ENCODE data around the gene MYH9.
A peak's percentile ranks its signal among the peaks of the same experiment; 100 is the strongest.

The MYH9 gene

GRCh38 chr22:36344106-36344827, 43.5 kb downstream of the MYH9 start:
- Mint-ChIP-seq H3K4me1 (peaks cover 14% of the 10 kb centered on the region), H3K27ac (peak overlapping the region in 2 of 3 experiments; percentile 61 to 77), H3K4me3 (no peak overlapping the region), H3K27me3 (ENCODE audit: low read depth) (no peaks in the 10 kb centered on the region), H3K36me3 (ENCODE audit: low read depth) (peaks cover 54% of the 10 kb centered on the region), H3K9me3 (no peaks in the 10 kb centered on the region)
- TF ChIP-seq CTCF (IDR thresholded peaks at IDR 0.05; ENCODE audit: unreplicated experiment in 3 of 3): no peak

GRCh38 chr22:36343720-36344105, 44.1 kb downstream of the MYH9 start:
- H3K27me3 Mint-ChIP-seq (ENCODE audit: low read depth): no peaks in the 10 kb centered on the region
- H3K36me3 Mint-ChIP-seq (ENCODE audit: low read depth): peaks cover 55% of the 10 kb centered on the region
- no peaks in the 10 kb centered on the region for H3K9me3 Mint-ChIP-seq
- H3K4me3 Mint-ChIP-seq: no peak overlapping the region
- H3K4me1 Mint-ChIP-seq: peaks cover 14% of the 10 kb centered on the region
- peak overlapping the region in 2 of 3 experiments; percentile 49 to 77 for H3K27ac Mint-ChIP-seq
- TF ChIP-seq CTCF (IDR thresholded peaks at IDR 0.05; ENCODE audit: unreplicated experiment in 3 of 3): no peak

- Mint-ChIP-seq H3K4me1 (peaks cover 14% of the 10 kb centered on the region), H3K9me3 (no peaks in the 10 kb centered on the region), H3K4me3 (no peak overlapping the region), H3K27me3 (ENCODE audit: low read depth) (no peaks in the 10 kb centered on the region), H3K36me3 (ENCODE audit: low read depth) (peaks cover 55% of the 10 kb centered on the region), H3K27ac (peak overlapping the region in 2 of 3 experiments; percentile 49 to 77)
- TF ChIP-seq CTCF (IDR thresholded peaks at IDR 0.05; ENCODE audit: unreplicated experiment in 3 of 3): no peak
Observed at GRCh38 chr22:36343070-36343719, 44.6 kb downstream of the MYH9 start.

- peaks cover 59% of the 10 kb centered on the region for H3K36me3 Mint-ChIP-seq (ENCODE audit: low read depth)
- no peaks in the 10 kb centered on the region for H3K9me3 Mint-ChIP-seq
- peaks cover 22% of the 10 kb centered on the region for H3K4me1 Mint-ChIP-seq
- H3K4me3 Mint-ChIP-seq: no peak overlapping the region
- H3K27me3 Mint-ChIP-seq (ENCODE audit: low read depth): no peaks in the 10 kb centered on the region
- TF ChIP-seq CTCF (IDR thresholded peaks at IDR 0.05; ENCODE audit: unreplicated experiment in 3 of 3): no peak
- H3K27ac Mint-ChIP-seq: no peak overlapping the region
Observed at GRCh38 chr22:36341640-36342041, 46.1 kb downstream of the MYH9 start.

GRCh38 chr22:36340621-36341020, 47.1 kb downstream of the MYH9 start:
- Mint-ChIP-seq H3K4me3 (no peak overlapping the region), H3K4me1 (peaks cover 28% of the 10 kb centered on the region), H3K36me3 (ENCODE audit: low read depth) (peaks cover 64% of the 10 kb centered on the region), H3K27me3 (ENCODE audit: low read depth) (no peaks in the 10 kb centered on the region), H3K9me3 (no peaks in the 10 kb centered on the region), H3K27ac (peak overlapping the region in 2 of 3 experiments; percentile 31 to 40)
- TF ChIP-seq CTCF (IDR thresholded peaks at IDR 0.05; ENCODE audit: unreplicated experiment in 3 of 3): no peak

Measured in nephron (organoid).